T47D (cell line): ENCODE data around the gene ADGRL3.

ENCODE experiments used
- DNase-seq, 2 experiments: peaks; one replicate each; pipeline versions ENCODE4 v3.0.0 to v3.0.0-alpha.2; 2011 to 2012; ENCODE audit warnings: low read depth in 1 of 2, low spot score in 1 of 2
- JUND ChIP-seq: IDR thresholded peaks from 2 replicates; pipeline ENCODE4 v1.6.1; 2012; ENCODE audit warnings: low read depth
- in situ Hi-C: cut with HindIII; loops from 2 replicates; pipeline ENCODE4 v1.10.0; 2016; ENCODE audit warnings: low sequenced_read_pairs, low pct_unique_long_range_greater_than_20kb

The ADGRL3 gene

GRCh38 chr4:62015043-62015739 lies 815.1 kb downstream of the ADGRL3 start:
- no peak for DNase-seq
- no peak for TF ChIP-seq JUND
- in situ Hi-C loops: no loop called here

GRCh38 chr4:62018537-62018936 lies 818.4 kb downstream of the ADGRL3 start:
- DNase-seq: no peak
- no peak for TF ChIP-seq JUND
- in situ Hi-C loops: no loop called here

GRCh38 chr4:62023633-62024032 lies 823.5 kb downstream of the ADGRL3 start:
- DNase-seq: no peak
- in situ Hi-C loops: no loop called here
- no peak for TF ChIP-seq JUND

GRCh38 chr4:62028745-62029144 lies 828.6 kb downstream of the ADGRL3 start:
- in situ Hi-C loops: no loop called here
- no peak for TF ChIP-seq JUND
- DNase-seq: no peak

GRCh38 chr4:62030958-62031357 lies 830.8 kb downstream of the ADGRL3 start:
- DNase-seq: no peak
- in situ Hi-C loops: no loop called here
- TF ChIP-seq JUND: no peak

GRCh38 chr4:62037571-62037970 lies 837.4 kb downstream of the ADGRL3 start:
- no peak for TF ChIP-seq JUND
- DNase-seq: no peak
- in situ Hi-C loops: no loop called here

GRCh38 chr4:62051332-62051731 lies 851.2 kb downstream of the ADGRL3 start:
- no peak for DNase-seq
- TF ChIP-seq JUND: no peak
- in situ Hi-C loops: no loop called here

- in situ Hi-C loops: no loop called here
- no peak for TF ChIP-seq JUND
Observed at GRCh38 chr4:62053974-62054373, 853.8 kb downstream of the ADGRL3 start.

GRCh38 chr4:62057031-62057430 lies 856.9 kb downstream of the ADGRL3 start:
- in situ Hi-C loops: no loop called here
- TF ChIP-seq JUND: no peak
- DNase-seq: no peak

More at GRCh38 chr4:62053974-62054373, 853.8 kb downstream of the ADGRL3 start:
- DNase-seq: no peak

GRCh38 chr4:62058571-62058970 lies 858.4 kb downstream of the ADGRL3 start:
- in situ Hi-C loops: no loop called here
- no peak for DNase-seq
- no peak for TF ChIP-seq JUND

- no peak for TF ChIP-seq JUND
- no peak for DNase-seq
- in situ Hi-C loops: no loop called here
Observed at GRCh38 chr4:62070291-62070852, 870.2 kb downstream of the ADGRL3 start.

GRCh38 chr4:62075089-62075488 lies 875.0 kb downstream of the ADGRL3 start:
- DNase-seq: no peak
- in situ Hi-C loops: no loop called here
- TF ChIP-seq JUND: no peak

- TF ChIP-seq JUND: no peak
- in situ Hi-C loops: no loop called here
- DNase-seq: no peak
Observed at GRCh38 chr4:62075521-62075920, 875.4 kb downstream of the ADGRL3 start.

GRCh38 chr4:62077406-62077805 lies 877.3 kb downstream of the ADGRL3 start:
- no peak for DNase-seq
- TF ChIP-seq JUND: no peak
- in situ Hi-C loops: no loop called here
